Suprapubic skin (tissue), 4 donors: ENCODE data around the gene MAD1L1. TPM values are rescaled to one million over a fixed set of nuclear protein-coding genes. Genes with fewer than 3 reads are reported as not detected.

Experiments used
- DNase-seq, 2 donors: peaks; one replicate each; pipeline ENCODE4 v3.0.0-alpha.2; 2019; ENCODE audit warnings: low spot score in 2 of 2
- H3K27ac ChIP-seq: fragments of 200-600 bp; sonication (generic); one replicate; pipeline ENCODE4 v1.5.1; 2019
- H3K27me3 ChIP-seq: fragments of 200-600 bp; sonication (generic); one replicate; pipeline ENCODE4 v1.5.1; 2019
- H3K36me3 ChIP-seq: fragments of 200-600 bp; sonication (generic); one replicate; pipeline ENCODE4 v1.5.1; 2019
- H3K4me1 ChIP-seq: fragments of 200-600 bp; sonication (generic); one replicate; pipeline ENCODE4 v1.5.1; 2019
- H3K4me3 ChIP-seq: fragments of 200-600 bp; sonication (generic); one replicate; pipeline ENCODE4 v1.5.1; 2019; ENCODE audit warnings: mild to moderate bottlenecking
- H3K9me3 ChIP-seq: fragments of 200-600 bp; sonication (generic); one replicate; pipeline ENCODE4 v1.5.1; 2019
- CTCF ChIP-seq, 2 donors: fragments of 200-600 bp in 1 of 2; fragments of 450-650 bp in 1 of 2; sonication (generic) in 1 of 2; IDR thresholded peaks; one replicate each; pipeline ENCODE4 v1.5.1; 2016 to 2019; ENCODE audit warnings: antibody characterized with exemption in 2 of 2, mild to moderate bottlenecking in 1 of 2, moderate library complexity in 1 of 2
- EP300 ChIP-seq: sonication (generic); formaldehyde crosslinking; IDR thresholded peaks from one replicate; pipeline ENCODE4 v1.6.1; 2017; ENCODE audit warnings: antibody characterized with exemption
- POLR2A ChIP-seq, 2 donors: fragments of 450-650 bp; IDR thresholded peaks; one replicate each; pipeline ENCODE4 v1.6.1; 2017; ENCODE audit warnings: antibody characterized with exemption in 2 of 2, mild to moderate bottlenecking in 2 of 2, moderate library complexity in 2 of 2
- POLR2AphosphoS5 ChIP-seq, 3 donors: sonication (generic); formaldehyde crosslinking; IDR thresholded peaks; one replicate each; pipeline ENCODE4 v1.6.1; 2017; ENCODE audit warnings: antibody characterized with exemption in 3 of 3
- WGBS: methylation state at CpG from one replicate; pipeline ENCODE4 v1.1.5; 2018; 5-methylcytosine and 5-hydroxymethylcytosine counted together
- total RNA-seq, 4 donors: library from RNA; depleted of rRNA; stranded (reverse); fragments of >200 nt; gene quantifications; one replicate each; pipeline ENCODE4 v1.1.0, GENCODE V29; 2016

MAD1L1 gene
- total RNA-seq, 4 donors from 2014 or later, result 53.2 to 69.8 (median 62.2) TPM

- H3K9me3 ChIP-seq, result no peaks in the 10 kb centered on the region
- no peak for DNase-seq
- no peak overlapping the region for H3K27ac ChIP-seq
- WGBS, result 70% methylated on average over 28 of the region's 36 CpGs
- H3K4me3 ChIP-seq, result no peak overlapping the region
- H3K27me3 ChIP-seq, result no peaks in the 10 kb centered on the region
- TF ChIP-seq POLR2A (IDR thresholded peaks at IDR 0.05) (no peak), EP300 (no peak), CTCF (IDR thresholded peaks at IDR 0.05) (peak in 1 of 2 donors; percentile 65), POLR2AphosphoS5 (IDR thresholded peaks at IDR 0.05) (no peak)
- H3K36me3 ChIP-seq, result peaks cover 6% of the 10 kb centered on the region
- peaks cover 22% of the 10 kb centered on the region for H3K4me1 ChIP-seq
These were observed 14.6 kb upstream of the MAD1L1 start for GRCh38 chr7:2247141-2247995.

- no peak for DNase-seq
These were observed 13.3 kb upstream of the MAD1L1 start for GRCh38 chr7:2245883-2246675.

GRCh38 chr7:2244404-2244995 is 11.8 kb upstream of the MAD1L1 start:
- WGBS, result 88% methylated on average over 23 of the region's 25 CpGs
- H3K27ac ChIP-seq, result no peak overlapping the region
- peaks cover 3% of the 10 kb centered on the region for H3K36me3 ChIP-seq
- H3K4me3 ChIP-seq, result no peak overlapping the region
- no peaks in the 10 kb centered on the region for H3K27me3 ChIP-seq
- H3K4me1 ChIP-seq, result peaks cover 31% of the 10 kb centered on the region
- DNase-seq, result no peak
- H3K9me3 ChIP-seq, result no peaks in the 10 kb centered on the region
- TF ChIP-seq CTCF (IDR thresholded peaks at IDR 0.05) (no peak), POLR2AphosphoS5 (IDR thresholded peaks at IDR 0.05) (no peak), EP300 (no peak), POLR2A (IDR thresholded peaks at IDR 0.05) (no peak)

More at GRCh38 chr7:2245883-2246675, 13.3 kb upstream of the MAD1L1 start:
- H3K4me3 ChIP-seq, result no peak overlapping the region
- H3K27ac ChIP-seq, result no peak overlapping the region
- WGBS, result 82% methylated on average over 21 of the region's 22 CpGs
- H3K36me3 ChIP-seq, result no peaks in the 10 kb centered on the region
- no peaks in the 10 kb centered on the region for H3K27me3 ChIP-seq
- H3K9me3 ChIP-seq, result no peaks in the 10 kb centered on the region
- H3K4me1 ChIP-seq, result peaks cover 30% of the 10 kb centered on the region
- TF ChIP-seq EP300 (no peak), POLR2A (IDR thresholded peaks at IDR 0.05) (no peak)

GRCh38 chr7:2243458-2243857 is 10.7 kb upstream of the MAD1L1 start:
- Histone ChIP-seq H3K36me3 (peaks cover 9% of the 10 kb centered on the region), H3K9me3 (no peaks in the 10 kb centered on the region), H3K4me3 (no peak overlapping the region), H3K27ac (no peak overlapping the region), H3K27me3 (no peaks in the 10 kb centered on the region), H3K4me1 (peaks cover 21% of the 10 kb centered on the region)
- no peak for DNase-seq
- WGBS, result 84% methylated on average over 12 of the region's 12 CpGs
- TF ChIP-seq EP300, result no peak
- TF ChIP-seq POLR2AphosphoS5 (IDR thresholded peaks at IDR 0.05), result no peak
- TF ChIP-seq CTCF (IDR thresholded peaks at IDR 0.05), result no peak
- no peak for TF ChIP-seq POLR2A (IDR thresholded peaks at IDR 0.05)

GRCh38 chr7:2242541-2243429 is 10.0 kb upstream of the MAD1L1 start:
- Histone ChIP-seq H3K4me1 (peaks cover 21% of the 10 kb centered on the region), H3K9me3 (no peaks in the 10 kb centered on the region), H3K4me3 (peak overlapping the region; percentile 97), H3K27me3 (no peaks in the 10 kb centered on the region), H3K36me3 (peaks cover 16% of the 10 kb centered on the region), H3K27ac (peak overlapping the region; percentile 66)
- 49% methylated on average over 13 of the region's 21 CpGs for WGBS
- no peak for TF ChIP-seq CTCF (IDR thresholded peaks at IDR 0.05)
- TF ChIP-seq POLR2AphosphoS5 (IDR thresholded peaks at IDR 0.05), result no peak
- TF ChIP-seq POLR2A (IDR thresholded peaks at IDR 0.05), result no peak
- no peak for TF ChIP-seq EP300
- no peak for DNase-seq
